SK-N-SH (cell line): ENCODE data around the gene COL15A1.

Experiments used
- CTCF ChIP-seq: fragments of 200-600 bp; sonication (generic); IDR thresholded peaks from 2 replicates; pipeline ENCODE4 v1.6.1; 2017; ENCODE audit warnings: antibody characterized with exemption, mild to moderate bottlenecking, moderate library complexity
- EP300 ChIP-seq, 2 experiments: IDR thresholded peaks; 2 replicates each; pipeline versions ENCODE4 v1.4.0 to v1.6.1; 2012; ENCODE audit warnings: borderline replicate concordance in 1 of 2, low read depth in 1 of 2, low read length in 1 of 2
- EZH2phosphoT487 ChIP-seq: fragments of 200-600 bp; sonication (generic); IDR thresholded peaks from 2 replicates; pipeline ENCODE4 v1.6.1; 2017; ENCODE audit warnings: low read depth, mixed run types, mild to moderate bottlenecking, antibody characterized with exemption, moderate library complexity, borderline replicate concordance
- FOXM1 ChIP-seq: IDR thresholded peaks from 2 replicates; pipeline ENCODE4 v1.4.0; 2012; ENCODE audit warnings: low read depth, mild to moderate bottlenecking
- MXI1 ChIP-seq: IDR thresholded peaks from 2 replicates; pipeline ENCODE4 v1.6.1; 2012; ENCODE audit warnings: mild to moderate bottlenecking, low read depth, low read length, improper control_type of control experiment
- NRF1 ChIP-seq: IDR thresholded peaks from 2 replicates; pipeline ENCODE4 v1.6.1; 2012; ENCODE audit warnings: low read depth, mild to moderate bottlenecking, low read length
- RAD21 ChIP-seq: IDR thresholded peaks from 2 replicates; pipeline ENCODE4 v1.6.1; 2012; ENCODE audit warnings: mild to moderate bottlenecking, low read length
- SIN3A ChIP-seq: IDR thresholded peaks from 2 replicates; pipeline ENCODE4 v1.6.1; 2012; ENCODE audit warnings: low read depth, mild to moderate bottlenecking, low read length, moderate library complexity, borderline replicate concordance
- SMC3 ChIP-seq: IDR thresholded peaks from 2 replicates; pipeline ENCODE4 v1.6.1; 2012; ENCODE audit warnings: low read depth, low read length, improper control_type of control experiment
- TAF1 ChIP-seq: IDR thresholded peaks from 2 replicates; pipeline ENCODE4 v1.6.1; 2012; ENCODE audit warnings: low read depth, mild to moderate bottlenecking, low read length, moderate library complexity, borderline replicate concordance
- TEAD4 ChIP-seq: IDR thresholded peaks from 2 replicates; pipeline ENCODE4 v1.4.0; 2012; ENCODE audit warnings: mild to moderate bottlenecking, borderline replicate concordance; ENCODE audit not compliant: insufficient read depth
- USF2 ChIP-seq: fragments of 150-350 bp; IDR thresholded peaks from 2 replicates; pipeline ENCODE4 v1.6.1; 2017; ENCODE audit warnings: antibody characterized with exemption, low read length, low read depth, borderline replicate concordance
- YY1 ChIP-seq: IDR thresholded peaks from 2 replicates; pipeline ENCODE4 v1.4.0; 2012; ENCODE audit warnings: low read depth, mild to moderate bottlenecking

GRCh38 chr9:98903961-98904411 lies 39.7 kb upstream of the COL15A1 start:
- TF ChIP-seq CTCF (no peak), FOXM1 (no peak), RAD21 (no peak), NRF1 (no peak), EZH2phosphoT487 (no peak), MXI1 (no peak), EP300 (IDR thresholded peaks at IDR 0.05; ENCODE audit: borderline replicate concordance in 1 of 2, low read depth in 1 of 2, low read length in 1 of 2) (no peak), SIN3A (no peak), SMC3 (no peak), YY1 (no peak), USF2 (no peak), TAF1 (no peak), TEAD4 (no peak)
